ENCODE data around the gene FBH1. TPM values are rescaled to one million over a fixed set of nuclear protein-coding genes. Genes with fewer than 3 reads are reported as not detected.

The FBH1 gene
- total RNA-seq (2014; rRNA removed): 22.0 and 33.2 TPM in 2 replicates
- percentile 71 among the genes with signal in this experiment for Bru-seq, nascent RNA
- BruChase-seq, experiment 1, labeled RNA remaining after a 6-hour chase: percentile 82 among the genes with signal in this experiment
- percentile 84 among the genes with signal in this experiment for BruChase-seq, experiment 2, labeled RNA remaining after a 2-hour chase
- long read RNA-seq, transcript FBH1-201 (21 exons, 3,560 nt): major isoform, 29 of 115 reads
- long read RNA-seq, transcript FBH1-203 (22 exons, 3,640 nt): minor isoform, 8 of 115 reads
- long read RNA-seq, partial matches to known transcripts: 45 of 115 reads
- long read RNA-seq, other reads (novel, unspliced or antisense): 33 of 115 reads

DNA sequence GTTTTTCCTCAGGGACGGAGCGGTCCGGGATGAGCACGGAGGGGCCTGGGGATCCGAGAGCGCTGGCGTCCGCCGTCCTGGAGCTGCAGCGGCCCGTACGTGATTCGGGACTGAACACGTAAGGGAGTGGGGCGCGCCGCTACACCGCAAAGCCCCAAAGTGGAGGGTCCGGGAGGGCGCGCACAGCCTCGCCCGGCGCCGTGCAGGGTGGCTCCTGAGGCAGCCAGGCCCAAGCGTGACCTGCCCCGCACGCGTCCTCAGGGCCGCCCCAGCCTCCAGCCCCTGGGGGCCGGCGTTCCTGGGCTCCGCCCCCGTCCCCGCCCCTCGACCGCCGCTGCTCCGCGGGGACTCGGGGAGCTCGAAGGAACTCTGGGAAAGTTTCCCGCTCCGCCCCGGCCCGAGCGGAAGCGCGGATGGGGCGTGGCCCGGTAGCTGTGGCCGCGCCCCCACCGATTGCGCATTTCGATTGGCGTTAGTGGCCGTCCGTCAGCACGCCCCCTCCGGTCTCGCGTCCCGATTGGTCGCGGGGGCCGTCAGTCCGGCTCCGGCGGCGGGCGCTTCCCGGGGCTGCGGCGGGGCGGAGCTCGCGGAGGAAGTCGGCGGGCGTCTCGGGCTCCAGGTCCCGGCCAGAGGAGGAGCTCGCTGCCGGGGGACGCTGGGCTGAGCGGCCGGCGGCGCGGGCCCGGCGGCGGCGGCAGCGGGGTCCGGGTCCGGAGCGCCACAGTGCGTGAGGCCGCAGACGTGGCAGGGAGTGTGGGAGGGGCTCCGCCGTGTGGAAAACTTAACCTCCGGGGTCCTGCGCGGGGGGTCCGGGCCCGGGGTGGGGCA, at the start of gene FBH1, which contains the start of gene ANKRD16:
Gene FBH1, plus strand, starts transcription at position 620 of the 828 bp plus-strand sequence. Its CDS starts 103 bp downstream, at position 723.
Gene ANKRD16, minus strand, starts transcription at position 270 of the 828 bp plus-strand sequence. CDS start 539 bp downstream, outside the sequence.
- intact Hi-C loops (cut with micrococcal nuclease): loop anchor here (5.0 to 10.0 kb wide), 2 partner anchors 78 to 205 kb away; partner anchors contain the start of genes GDI2 and TASOR2
- BruUV-seq (replicated peaks): no TSS peak
- CTCF ChIA-PET: interaction anchor here (0.6 to 0.7 kb wide), 3 partner anchors 9 to 124 kb away, joined by 3 to 8 read pairs (median 5); no protein-coding TSS in a partner anchor

DNA sequence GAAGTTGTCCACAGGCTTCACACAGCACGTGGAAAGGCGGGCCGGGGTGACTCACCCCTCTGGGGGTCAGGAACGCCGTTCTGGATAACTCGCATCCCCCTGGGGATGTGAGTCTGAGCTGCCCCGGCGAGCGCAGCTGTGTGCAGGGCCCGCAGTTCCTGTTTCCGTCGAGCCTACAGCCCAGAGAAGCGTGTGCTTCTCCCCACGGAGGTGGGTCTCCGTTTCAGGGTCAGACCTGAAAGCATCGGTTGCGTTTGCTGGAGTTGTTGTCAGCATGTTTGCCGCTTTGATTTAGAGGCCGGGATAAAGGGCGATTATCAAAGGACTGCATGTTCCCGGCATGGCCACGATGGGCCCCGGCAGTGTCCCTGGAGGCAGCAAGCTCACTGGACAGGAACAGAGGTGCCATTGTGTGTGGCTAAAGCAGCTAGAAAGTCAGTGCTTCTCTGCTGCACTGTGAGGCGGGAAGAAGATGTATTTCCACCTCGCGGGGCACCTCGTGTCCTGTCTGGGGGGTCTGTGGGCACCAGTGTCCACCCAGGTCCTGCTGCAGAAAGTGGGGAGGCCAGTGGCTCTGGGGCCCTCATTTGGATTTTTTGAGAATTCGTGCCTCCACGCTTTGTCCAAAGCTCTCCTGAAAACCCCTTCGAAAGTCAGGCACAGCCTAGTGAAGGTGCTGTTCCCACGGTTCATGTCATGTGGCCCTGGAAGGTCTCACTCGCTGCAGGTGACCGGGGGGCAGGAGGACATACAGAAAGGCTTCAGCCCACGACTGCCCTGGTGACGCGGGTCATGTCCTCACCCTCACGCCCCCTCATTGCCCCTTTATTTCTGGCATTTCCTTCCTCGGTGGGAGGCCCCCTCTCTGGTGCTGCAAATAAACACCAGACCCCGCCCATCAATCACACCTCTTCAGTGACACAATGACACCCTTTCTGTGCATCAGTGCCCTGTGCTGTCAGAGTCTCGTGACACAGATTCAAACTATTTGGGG, 49.4 kb upstream of the FBH1 start:
- Histone ChIP-seq H3K79me2 (ENCODE audit: low read length) (no peaks in the 10 kb centered on the region), H3K27me3 (ENCODE audit: low read length) (no peaks in the 10 kb centered on the region), H3F3A (ENCODE audit: low read length, unreplicated experiment) (no peaks in the 10 kb centered on the region), H3K4me2 (ENCODE audit: low read length) (no peak overlapping the region), H4K20me1 (ENCODE audit: low read length) (no peaks in the 10 kb centered on the region), H2AFZ (ENCODE audit: low read length) (no peak overlapping the region), H3K36me3 (ENCODE audit: low read depth, low read length) (no peaks in the 10 kb centered on the region), H3K27ac (ENCODE audit: low read length) (no peak overlapping the region), H3K4me1 (ENCODE audit: insufficient read depth, low read length) (no peaks in the 10 kb centered on the region), H3K9me2 (replicated peaks; ENCODE audit: low read length) (no peaks in the 10 kb centered on the region), H3K9me3 (ENCODE audit: low read length) (no peaks in the 10 kb centered on the region), H3K9ac (ENCODE audit: low read length) (no peak overlapping the region), H3K4me3 (ENCODE audit: low read length) (no peak overlapping the region)
- no peak for ATAC-seq
- POLR2A ChIA-PET (ENCODE audit: unreplicated experiment): no interaction called here
- no peak for TF ChIP-seq EZH2phosphoT487 (IDR thresholded peaks at IDR 0.05; ENCODE audit: borderline replicate concordance, low read length)
- no peak for TF ChIP-seq EZH2 (IDR thresholded peaks at IDR 0.05; ENCODE audit: low read length, unreplicated experiment)
- TF ChIP-seq, protein P1, sequence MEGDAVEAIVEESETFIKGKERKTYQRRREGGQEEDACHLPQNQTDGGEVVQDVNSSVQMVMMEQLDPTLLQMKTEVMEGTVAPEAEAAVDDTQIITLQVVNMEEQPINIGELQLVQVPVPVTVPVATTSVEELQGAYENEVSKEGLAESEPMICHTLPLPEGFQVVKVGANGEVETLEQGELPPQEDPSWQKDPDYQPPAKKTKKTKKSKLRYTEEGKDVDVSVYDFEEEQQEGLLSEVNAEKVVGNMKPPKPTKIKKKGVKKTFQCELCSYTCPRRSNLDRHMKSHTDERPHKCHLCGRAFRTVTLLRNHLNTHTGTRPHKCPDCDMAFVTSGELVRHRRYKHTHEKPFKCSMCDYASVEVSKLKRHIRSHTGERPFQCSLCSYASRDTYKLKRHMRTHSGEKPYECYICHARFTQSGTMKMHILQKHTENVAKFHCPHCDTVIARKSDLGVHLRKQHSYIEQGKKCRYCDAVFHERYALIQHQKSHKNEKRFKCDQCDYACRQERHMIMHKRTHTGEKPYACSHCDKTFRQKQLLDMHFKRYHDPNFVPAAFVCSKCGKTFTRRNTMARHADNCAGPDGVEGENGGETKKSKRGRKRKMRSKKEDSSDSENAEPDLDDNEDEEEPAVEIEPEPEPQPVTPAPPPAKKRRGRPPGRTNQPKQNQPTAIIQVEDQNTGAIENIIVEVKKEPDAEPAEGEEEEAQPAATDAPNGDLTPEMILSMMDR (conservative IDR thresholded peaks at IDR 0.05; ENCODE audit: low read depth, low read length): no peak
- BruUV-seq (replicated peaks): no TSS peak
- intact Hi-C loops (cut with micrococcal nuclease): no loop called here
- CTCF ChIA-PET: no interaction called here
- no peak for DNase-seq

More for the DNA sequence above, at the start of gene FBH1, which contains the start of gene ANKRD16:
- ATAC-seq: peak; percentile 86
- H3K27ac ChIP-seq (ENCODE audit: low read length): no peak within 1 kb of the TSS
- H3K9ac ChIP-seq (ENCODE audit: low read length): peak within 1 kb of the TSS; percentile 89
- H3K4me3 ChIP-seq (ENCODE audit: low read length): peak within 1 kb of the TSS; percentile 77
- H3K9me3 ChIP-seq (ENCODE audit: low read length): no peaks in the 10 kb centered on the region
- peak; percentile 93 for DNase-seq
- 0 out of 2 replicates have a peak, but pooled peaks cover 4% of the 10 kb centered on the region for H4K20me1 ChIP-seq (ENCODE audit: low read length)
- no peaks in the 10 kb centered on the region for H3K9me2 ChIP-seq (replicated peaks; ENCODE audit: low read length)
- H3K4me1 ChIP-seq (ENCODE audit: insufficient read depth, low read length): peaks cover 4% of the 10 kb centered on the region
- no peaks in the 10 kb centered on the region for H3K27me3 ChIP-seq (ENCODE audit: low read length)
- POLR2A ChIA-PET (ENCODE audit: unreplicated experiment): interaction anchor here (0.5 to 0.9 kb wide), 10 partner anchors 76 to 309 kb away, joined by 3 to 14 read pairs (median 4); partner anchors contain the start of gene GDI2
- H3K4me2 ChIP-seq (ENCODE audit: low read length): peak within 1 kb of the TSS; percentile 92
- TF ChIP-seq EZH2phosphoT487 (IDR thresholded peaks at IDR 0.05; ENCODE audit: borderline replicate concordance, low read length) (no peak), EZH2 (IDR thresholded peaks at IDR 0.05; ENCODE audit: low read length, unreplicated experiment) (no peak)
- TF ChIP-seq, protein P1 (conservative IDR thresholded peaks at IDR 0.05; ENCODE audit: low read depth, low read length): no peak
- peaks cover 41% of the 10 kb centered on the region for H3K79me2 ChIP-seq (ENCODE audit: low read length)
- H3F3A ChIP-seq (ENCODE audit: low read length, unreplicated experiment): no peaks in the 10 kb centered on the region
- no peaks in the 10 kb centered on the region for H3K36me3 ChIP-seq (ENCODE audit: low read depth, low read length)
- H2AFZ ChIP-seq (ENCODE audit: low read length): peak within 1 kb of the TSS; percentile 64; the same call in 1 of the 2 replicates
